ENCODE measurements around the gene TSEN15.

The TSEN15 gene

DNA sequence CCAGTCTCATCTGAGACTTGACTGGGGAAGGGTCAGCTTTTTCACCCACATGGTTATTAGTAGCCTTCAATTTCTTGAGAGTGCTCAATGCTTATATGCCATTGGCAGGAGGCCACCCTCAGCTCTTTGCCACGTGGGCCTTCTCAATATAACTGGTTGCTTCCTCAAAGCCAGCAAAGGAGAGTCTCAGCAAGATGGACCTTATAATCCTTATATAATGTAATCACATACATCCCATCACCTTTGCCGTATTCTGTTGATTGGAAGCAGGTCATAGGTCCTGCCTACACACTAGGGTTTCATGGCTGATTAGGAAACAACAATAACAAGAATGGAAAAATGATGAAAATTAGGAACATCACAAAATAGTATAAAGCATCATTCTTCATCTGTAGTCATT lies 22.9 kb downstream of the TSEN15 start:
- TF ChIP-seq PATZ1 (CRISPR knock-in tag; IDR thresholded peaks at IDR 0.05; ENCODE audit: borderline replicate concordance): no peak
- no peak for TF ChIP-seq ARNTL (CRISPR knock-in tag; IDR thresholded peaks at IDR 0.05; ENCODE audit: borderline replicate concordance, low read depth)
- TF ChIP-seq TSHZ2 (CRISPR knock-in tag; IDR thresholded peaks at IDR 0.05): no peak
- no peak for TF ChIP-seq TCF4 (CRISPR knock-in tag; IDR thresholded peaks at IDR 0.05; ENCODE audit: borderline replicate concordance)
- TF ChIP-seq, protein P1, sequence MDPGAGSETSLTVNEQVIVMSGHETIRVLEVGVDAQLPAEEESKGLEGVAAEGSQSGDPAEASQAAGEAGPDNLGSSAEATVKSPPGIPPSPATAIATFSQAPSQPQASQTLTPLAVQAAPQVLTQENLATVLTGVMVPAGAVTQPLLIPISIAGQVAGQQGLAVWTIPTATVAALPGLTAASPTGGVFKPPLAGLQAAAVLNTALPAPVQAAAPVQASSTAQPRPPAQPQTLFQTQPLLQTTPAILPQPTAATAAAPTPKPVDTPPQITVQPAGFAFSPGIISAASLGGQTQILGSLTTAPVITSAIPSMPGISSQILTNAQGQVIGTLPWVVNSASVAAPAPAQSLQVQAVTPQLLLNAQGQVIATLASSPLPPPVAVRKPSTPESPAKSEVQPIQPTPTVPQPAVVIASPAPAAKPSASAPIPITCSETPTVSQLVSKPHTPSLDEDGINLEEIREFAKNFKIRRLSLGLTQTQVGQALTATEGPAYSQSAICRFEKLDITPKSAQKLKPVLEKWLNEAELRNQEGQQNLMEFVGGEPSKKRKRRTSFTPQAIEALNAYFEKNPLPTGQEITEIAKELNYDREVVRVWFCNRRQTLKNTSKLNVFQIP (CRISPR knock-in tag; IDR thresholded peaks at IDR 0.05; ENCODE audit: borderline replicate concordance, low read depth): no peak
- no peak for TF ChIP-seq OSR1 (CRISPR knock-in tag; IDR thresholded peaks at IDR 0.05)
- TF ChIP-seq, protein P2, sequence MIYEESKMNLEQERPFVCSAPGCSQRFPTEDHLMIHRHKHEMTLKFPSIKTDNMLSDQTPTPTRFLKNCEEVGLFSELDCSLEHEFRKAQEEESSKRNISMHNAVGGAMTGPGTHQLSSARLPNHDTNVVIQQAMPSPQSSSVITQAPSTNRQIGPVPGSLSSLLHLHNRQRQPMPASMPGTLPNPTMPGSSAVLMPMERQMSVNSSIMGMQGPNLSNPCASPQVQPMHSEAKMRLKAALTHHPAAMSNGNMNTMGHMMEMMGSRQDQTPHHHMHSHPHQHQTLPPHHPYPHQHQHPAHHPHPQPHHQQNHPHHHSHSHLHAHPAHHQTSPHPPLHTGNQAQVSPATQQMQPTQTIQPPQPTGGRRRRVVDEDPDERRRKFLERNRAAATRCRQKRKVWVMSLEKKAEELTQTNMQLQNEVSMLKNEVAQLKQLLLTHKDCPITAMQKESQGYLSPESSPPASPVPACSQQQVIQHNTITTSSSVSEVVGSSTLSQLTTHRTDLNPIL (CRISPR knock-in tag; IDR thresholded peaks at IDR 0.05; ENCODE audit: low read depth): no peak
- no peak for TF ChIP-seq ZNF565 (CRISPR knock-in tag; conservative IDR thresholded peaks at IDR 0.05; ENCODE audit: low read depth)
- no peak for TF ChIP-seq ZC3H10 (CRISPR knock-in tag; IDR thresholded peaks at IDR 0.05)
- no peak for TF ChIP-seq GLIS3 (CRISPR knock-in tag; IDR thresholded peaks at IDR 0.05)
- no peak for TF ChIP-seq BACH2 (CRISPR knock-in tag; IDR thresholded peaks at IDR 0.05; ENCODE audit: borderline replicate concordance)
- no peak for TF ChIP-seq TOX (CRISPR knock-in tag; IDR thresholded peaks at IDR 0.05; ENCODE audit: borderline replicate concordance)
- no peak for TF ChIP-seq ZFP3 (CRISPR knock-in tag; IDR thresholded peaks at IDR 0.05)
- TF ChIP-seq ZFP30 (CRISPR knock-in tag; IDR thresholded peaks at IDR 0.05): no peak
- no peak for ATAC-seq

DNA sequence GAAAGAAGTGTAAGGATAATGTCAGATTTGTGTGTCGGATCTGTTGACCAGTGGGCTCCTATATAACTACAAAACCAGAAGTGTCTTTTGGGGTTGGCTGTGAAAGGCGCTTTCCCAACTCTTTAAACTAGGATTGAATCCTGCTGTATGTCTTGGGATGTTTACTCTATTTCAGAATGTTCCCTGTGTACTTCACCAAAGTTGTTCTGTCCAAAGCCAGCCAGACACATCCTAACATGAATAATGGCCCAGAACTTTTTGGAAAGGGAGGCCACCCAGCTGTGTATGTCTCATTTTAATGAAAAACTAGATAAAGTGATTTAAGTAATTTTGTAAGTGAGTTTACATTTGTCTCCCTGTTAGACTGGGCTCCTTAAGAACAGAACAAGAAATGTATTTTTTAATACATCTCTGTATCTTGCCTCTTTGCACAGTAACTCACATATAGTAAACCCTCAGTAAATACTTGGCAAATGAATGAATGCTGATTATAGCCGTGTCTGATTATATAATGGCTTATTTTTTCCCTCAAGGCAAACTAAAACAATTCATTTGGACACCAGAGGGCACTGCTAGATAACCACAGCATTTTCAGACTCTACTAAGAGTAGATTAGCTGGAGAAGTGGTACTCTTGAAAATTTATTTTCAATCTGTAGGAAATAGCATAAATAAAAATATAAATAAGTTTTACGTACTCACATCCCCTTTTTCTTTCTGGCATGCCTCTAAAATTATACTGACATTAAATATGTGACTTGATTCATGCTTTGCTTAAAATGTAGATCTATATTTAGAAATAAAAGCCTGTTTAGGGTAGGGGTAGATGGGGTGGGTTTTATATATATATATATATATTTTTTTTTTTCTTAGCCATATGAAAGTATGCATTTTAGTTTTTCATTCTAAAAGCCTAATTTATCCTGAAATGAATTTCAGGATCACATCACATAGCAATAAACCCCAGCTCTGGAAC lies 23.8 kb downstream of the TSEN15 start:
- peak; percentile 10; the same call in 1 of the 2 replicates for TF ChIP-seq ZC3H10 (CRISPR knock-in tag; IDR thresholded peaks at IDR 0.05)
- TF ChIP-seq, protein P3, sequence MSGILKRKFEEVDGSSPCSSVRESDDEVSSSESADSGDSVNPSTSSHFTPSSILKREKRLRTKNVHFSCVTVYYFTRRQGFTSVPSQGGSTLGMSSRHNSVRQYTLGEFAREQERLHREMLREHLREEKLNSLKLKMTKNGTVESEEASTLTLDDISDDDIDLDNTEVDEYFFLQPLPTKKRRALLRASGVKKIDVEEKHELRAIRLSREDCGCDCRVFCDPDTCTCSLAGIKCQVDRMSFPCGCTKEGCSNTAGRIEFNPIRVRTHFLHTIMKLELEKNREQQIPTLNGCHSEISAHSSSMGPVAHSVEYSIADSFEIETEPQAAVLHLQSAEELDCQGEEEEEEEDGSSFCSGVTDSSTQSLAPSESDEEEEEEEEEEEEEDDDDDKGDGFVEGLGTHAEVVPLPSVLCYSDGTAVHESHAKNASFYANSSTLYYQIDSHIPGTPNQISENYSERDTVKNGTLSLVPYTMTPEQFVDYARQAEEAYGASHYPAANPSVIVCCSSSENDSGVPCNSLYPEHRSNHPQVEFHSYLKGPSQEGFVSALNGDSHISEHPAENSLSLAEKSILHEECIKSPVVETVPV (CRISPR knock-in tag; IDR thresholded peaks at IDR 0.05): no peak
- peak; percentile 97 for ATAC-seq

- no peak for ATAC-seq
- TF ChIP-seq, protein P2 (CRISPR knock-in tag; IDR thresholded peaks at IDR 0.05; ENCODE audit: low read depth): no peak
- no peak for TF ChIP-seq ZNF8 (CRISPR knock-in tag; IDR thresholded peaks at IDR 0.05)
- TF ChIP-seq ZNF565 (CRISPR knock-in tag; conservative IDR thresholded peaks at IDR 0.05; ENCODE audit: low read depth): no peak
- TF ChIP-seq, protein P1 (CRISPR knock-in tag; IDR thresholded peaks at IDR 0.05; ENCODE audit: borderline replicate concordance, low read depth): no peak
- TF ChIP-seq BACH2 (CRISPR knock-in tag; IDR thresholded peaks at IDR 0.05; ENCODE audit: borderline replicate concordance): no peak
- no peak for TF ChIP-seq ZNF70 (CRISPR knock-in tag; IDR thresholded peaks at IDR 0.05)
- no peak for TF ChIP-seq SNAI2 (CRISPR knock-in tag; IDR thresholded peaks at IDR 0.05)
- no peak for TF ChIP-seq ESRRG (CRISPR knock-in tag; IDR thresholded peaks at IDR 0.05)
- TF ChIP-seq CSDC2 (CRISPR knock-in tag; IDR thresholded peaks at IDR 0.05): no peak
- no peak for TF ChIP-seq ZC3H10 (CRISPR knock-in tag; IDR thresholded peaks at IDR 0.05)
- TF ChIP-seq GLIS3 (CRISPR knock-in tag; IDR thresholded peaks at IDR 0.05): no peak
- TF ChIP-seq PATZ1 (CRISPR knock-in tag; IDR thresholded peaks at IDR 0.05; ENCODE audit: borderline replicate concordance): no peak
- TF ChIP-seq TOX (CRISPR knock-in tag; IDR thresholded peaks at IDR 0.05; ENCODE audit: borderline replicate concordance): no peak
- TF ChIP-seq TCF4 (CRISPR knock-in tag; IDR thresholded peaks at IDR 0.05; ENCODE audit: borderline replicate concordance): no peak
Observed at GRCh38 chr1:184078564-184079249, 27.2 kb downstream of the TSEN15 start.

Measured in SK-N-SH treated with all-trans-retinoic acid at 6 μM for 48 hours (cell line).